ENCODE data around the gene PDLIM7.

PDLIM7 gene

DNA sequence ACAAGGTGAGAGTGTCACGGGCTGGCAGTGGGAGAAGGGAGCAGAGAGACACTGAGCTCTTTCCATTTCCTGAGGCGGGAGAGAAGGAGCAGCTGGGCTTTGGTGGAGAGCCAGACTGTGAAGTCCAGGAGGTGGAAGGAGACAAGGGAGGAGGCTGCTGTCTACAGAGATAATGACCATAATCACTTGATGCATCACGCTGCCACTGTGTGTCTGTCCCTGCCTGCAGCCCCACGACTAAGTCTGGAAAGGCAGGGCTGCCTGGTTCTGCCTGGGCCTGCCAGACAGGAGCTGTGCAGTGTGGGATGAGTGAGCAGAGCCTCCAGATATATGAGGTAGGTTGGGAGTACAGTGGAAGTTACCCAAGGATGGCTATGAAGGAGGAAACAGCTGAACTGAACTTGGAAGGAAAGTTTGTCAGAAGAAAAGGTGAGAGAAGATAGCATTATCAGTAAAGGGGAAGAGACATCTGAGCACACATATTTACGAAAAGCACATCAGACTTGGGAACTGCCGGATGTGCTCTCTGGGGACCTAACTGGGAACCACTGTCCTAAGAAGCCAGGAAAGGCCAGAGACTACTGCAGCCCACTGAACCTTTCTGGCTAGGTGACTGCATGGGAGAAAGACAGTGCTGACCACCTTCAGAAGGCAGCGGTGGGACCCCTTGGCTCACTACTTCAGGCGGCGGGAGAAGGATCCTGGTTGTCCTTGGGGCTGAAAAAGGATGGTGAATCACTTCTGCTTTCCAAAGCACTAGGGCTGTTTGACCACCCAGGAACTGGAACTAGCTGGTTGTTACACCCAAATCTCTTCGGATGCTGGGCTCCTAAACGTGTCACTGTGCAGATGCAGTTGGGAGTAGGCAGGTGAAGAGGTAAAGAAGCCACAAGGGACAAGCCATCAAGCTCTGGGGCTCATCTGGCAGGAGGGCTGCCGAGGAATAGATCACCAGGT lies 32.1 kb upstream of the PDLIM7 start:
- DNase-seq (ENCODE audit: low read depth in 2 of 2), result no peak
- H3K4me3 ChIP-seq (replicated peaks in 1 of 2; ENCODE audit: low read depth in 2 of 2, low read length in 2 of 2), result no peak overlapping the region
- TF ChIP-seq, protein P1, sequence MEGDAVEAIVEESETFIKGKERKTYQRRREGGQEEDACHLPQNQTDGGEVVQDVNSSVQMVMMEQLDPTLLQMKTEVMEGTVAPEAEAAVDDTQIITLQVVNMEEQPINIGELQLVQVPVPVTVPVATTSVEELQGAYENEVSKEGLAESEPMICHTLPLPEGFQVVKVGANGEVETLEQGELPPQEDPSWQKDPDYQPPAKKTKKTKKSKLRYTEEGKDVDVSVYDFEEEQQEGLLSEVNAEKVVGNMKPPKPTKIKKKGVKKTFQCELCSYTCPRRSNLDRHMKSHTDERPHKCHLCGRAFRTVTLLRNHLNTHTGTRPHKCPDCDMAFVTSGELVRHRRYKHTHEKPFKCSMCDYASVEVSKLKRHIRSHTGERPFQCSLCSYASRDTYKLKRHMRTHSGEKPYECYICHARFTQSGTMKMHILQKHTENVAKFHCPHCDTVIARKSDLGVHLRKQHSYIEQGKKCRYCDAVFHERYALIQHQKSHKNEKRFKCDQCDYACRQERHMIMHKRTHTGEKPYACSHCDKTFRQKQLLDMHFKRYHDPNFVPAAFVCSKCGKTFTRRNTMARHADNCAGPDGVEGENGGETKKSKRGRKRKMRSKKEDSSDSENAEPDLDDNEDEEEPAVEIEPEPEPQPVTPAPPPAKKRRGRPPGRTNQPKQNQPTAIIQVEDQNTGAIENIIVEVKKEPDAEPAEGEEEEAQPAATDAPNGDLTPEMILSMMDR (IDR thresholded peaks at IDR 0.05; ENCODE audit: low read depth, low read length), result no peak

DNA sequence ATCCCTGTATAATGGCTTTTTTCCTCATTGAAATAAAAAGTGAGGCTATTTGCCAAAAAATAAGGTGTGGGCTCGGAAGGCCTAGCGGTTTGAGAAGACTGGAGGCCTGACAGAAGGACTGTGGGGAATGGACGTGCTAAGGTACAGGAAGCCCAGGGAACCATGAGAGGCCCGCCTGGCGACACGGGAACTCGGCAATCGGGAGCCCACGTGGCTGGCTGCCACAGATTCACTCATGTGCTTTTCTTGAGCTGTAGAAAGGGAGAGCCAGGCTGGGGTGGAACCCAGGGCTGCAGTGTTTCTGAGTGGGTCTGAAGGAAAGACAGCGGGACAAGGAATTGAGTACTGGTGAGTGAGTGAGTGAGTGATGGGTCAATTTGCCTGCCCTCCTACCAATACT lies 31.2 kb upstream of the PDLIM7 start:
- DNase-seq (ENCODE audit: low read depth in 2 of 2), result no peak
- H3K4me3 ChIP-seq (replicated peaks in 1 of 2; ENCODE audit: low read depth in 2 of 2, low read length in 2 of 2), result no peak overlapping the region
- TF ChIP-seq, protein P1 (IDR thresholded peaks at IDR 0.05; ENCODE audit: low read depth, low read length), result no peak

DNA sequence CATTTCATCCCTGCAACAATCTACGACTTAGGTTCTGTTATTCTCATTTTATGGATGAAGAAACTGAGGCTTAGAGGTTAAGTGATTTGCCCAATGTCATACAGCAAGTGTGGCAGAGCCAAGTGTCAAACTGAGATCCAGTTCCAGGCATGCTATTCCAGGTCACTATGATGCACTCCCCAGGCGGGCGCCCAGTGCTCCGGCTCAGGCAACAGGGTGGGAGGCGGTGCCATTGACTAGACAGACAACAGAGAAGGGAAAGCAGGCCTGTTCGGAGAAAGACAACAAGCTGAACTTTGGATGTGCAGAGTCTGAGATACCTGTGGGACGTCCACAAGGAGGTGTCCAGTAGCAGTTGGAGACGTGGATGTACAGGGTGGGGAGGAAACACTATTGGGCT lies 30.2 kb upstream of the PDLIM7 start:
- DNase-seq (ENCODE audit: low read depth in 2 of 2), result no peak
- H3K4me3 ChIP-seq (replicated peaks in 1 of 2; ENCODE audit: low read depth in 2 of 2, low read length in 2 of 2), result no peak overlapping the region
- TF ChIP-seq, protein P1 (IDR thresholded peaks at IDR 0.05; ENCODE audit: low read depth, low read length), result no peak

DNA sequence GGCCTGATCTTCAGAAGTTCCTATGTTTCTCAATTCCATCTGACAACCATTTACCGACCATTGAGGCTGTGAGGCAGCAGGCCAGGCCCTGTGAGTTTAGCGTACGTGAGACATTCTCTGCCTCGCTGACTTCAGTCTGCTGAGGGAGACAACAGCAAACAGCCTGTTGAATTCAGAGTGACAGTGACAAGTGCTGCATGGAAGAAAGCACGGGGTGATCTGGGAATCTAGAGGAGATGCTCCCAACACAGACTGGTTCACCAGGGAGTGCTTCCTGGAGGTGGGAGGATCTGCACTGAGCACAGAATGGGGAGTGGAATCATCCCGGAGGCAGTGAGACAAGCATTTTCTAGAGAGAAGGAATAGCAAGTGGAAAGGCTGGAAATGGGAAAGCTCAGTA lies 29.4 kb upstream of the PDLIM7 start:
- H3K4me3 ChIP-seq (replicated peaks in 1 of 2; ENCODE audit: low read depth in 2 of 2, low read length in 2 of 2), result no peak overlapping the region
- TF ChIP-seq, protein P1 (IDR thresholded peaks at IDR 0.05; ENCODE audit: low read depth, low read length), result no peak
- no peak for DNase-seq (ENCODE audit: low read depth in 2 of 2)

DNA sequence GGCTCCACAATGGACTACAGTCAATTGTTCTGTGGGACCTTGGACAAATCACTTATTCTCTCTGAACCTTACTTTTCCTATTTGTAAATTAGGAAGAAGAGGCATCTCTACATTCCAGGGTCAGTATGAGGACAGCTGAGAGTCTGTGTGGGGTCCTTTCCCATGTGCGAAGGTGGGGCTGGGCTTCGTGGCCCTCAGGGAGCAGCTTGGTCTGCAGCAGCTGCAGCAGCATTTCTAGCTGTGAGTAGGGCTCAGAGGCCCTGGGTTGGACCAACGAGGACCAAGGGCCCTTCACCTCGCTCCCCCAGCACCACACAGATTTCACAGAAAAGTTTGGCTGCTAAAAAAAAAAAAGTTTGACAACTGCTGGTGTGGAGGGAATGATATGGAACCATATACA lies 28.8 kb upstream of the PDLIM7 start:
- TF ChIP-seq, protein P1 (IDR thresholded peaks at IDR 0.05; ENCODE audit: low read depth, low read length), result no peak
- no peak for DNase-seq (ENCODE audit: low read depth in 2 of 2)
- no peak overlapping the region for H3K4me3 ChIP-seq (replicated peaks in 1 of 2; ENCODE audit: low read depth in 2 of 2, low read length in 2 of 2)

DNA sequence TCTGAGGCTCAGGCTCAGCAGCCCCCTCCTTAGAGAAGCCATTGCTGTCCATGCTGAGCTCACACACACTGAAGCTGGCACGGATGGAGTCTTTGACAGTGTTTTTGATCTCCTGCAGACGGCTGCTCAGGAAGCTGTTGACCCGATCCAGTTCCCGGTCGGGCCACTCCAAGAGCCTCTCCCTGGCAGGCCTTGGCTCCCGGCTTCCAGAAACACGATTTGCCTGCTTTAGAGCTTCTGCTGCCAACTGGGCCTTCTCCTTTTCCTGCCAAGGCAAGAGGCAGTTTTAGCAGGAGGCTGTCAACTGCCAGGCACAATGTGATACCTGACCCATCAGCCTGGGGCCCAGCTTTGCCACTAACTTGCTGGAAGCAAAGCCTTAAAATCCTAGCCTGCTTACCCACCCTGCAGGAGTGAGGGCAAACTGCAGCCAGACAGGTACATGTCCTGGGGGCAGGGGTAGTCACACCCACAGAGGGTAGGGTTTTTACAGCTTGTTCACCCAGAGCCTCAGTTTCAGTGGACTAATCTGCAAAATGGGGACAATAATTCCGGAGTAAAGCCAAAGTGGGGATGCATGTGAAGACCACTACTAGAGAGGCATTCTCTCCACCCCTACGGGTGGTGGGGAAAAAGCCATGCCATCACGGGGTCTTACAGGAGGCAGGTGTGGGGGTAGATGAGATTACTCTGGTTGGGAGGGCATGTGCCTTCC lies 27.7 kb upstream of the PDLIM7 start:
- TF ChIP-seq, protein P1 (IDR thresholded peaks at IDR 0.05; ENCODE audit: low read depth, low read length), result no peak
- no peak overlapping the region for H3K4me3 ChIP-seq (replicated peaks in 1 of 2; ENCODE audit: low read depth in 2 of 2, low read length in 2 of 2)
- no peak for DNase-seq (ENCODE audit: low read depth in 2 of 2)
